ENCODE measurements around the gene CHI3L2.

The CHI3L2 gene, protein sequence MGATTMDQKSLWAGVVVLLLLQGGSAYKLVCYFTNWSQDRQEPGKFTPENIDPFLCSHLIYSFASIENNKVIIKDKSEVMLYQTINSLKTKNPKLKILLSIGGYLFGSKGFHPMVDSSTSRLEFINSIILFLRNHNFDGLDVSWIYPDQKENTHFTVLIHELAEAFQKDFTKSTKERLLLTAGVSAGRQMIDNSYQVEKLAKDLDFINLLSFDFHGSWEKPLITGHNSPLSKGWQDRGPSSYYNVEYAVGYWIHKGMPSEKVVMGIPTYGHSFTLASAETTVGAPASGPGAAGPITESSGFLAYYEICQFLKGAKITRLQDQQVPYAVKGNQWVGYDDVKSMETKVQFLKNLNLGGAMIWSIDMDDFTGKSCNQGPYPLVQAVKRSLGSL

DNA sequence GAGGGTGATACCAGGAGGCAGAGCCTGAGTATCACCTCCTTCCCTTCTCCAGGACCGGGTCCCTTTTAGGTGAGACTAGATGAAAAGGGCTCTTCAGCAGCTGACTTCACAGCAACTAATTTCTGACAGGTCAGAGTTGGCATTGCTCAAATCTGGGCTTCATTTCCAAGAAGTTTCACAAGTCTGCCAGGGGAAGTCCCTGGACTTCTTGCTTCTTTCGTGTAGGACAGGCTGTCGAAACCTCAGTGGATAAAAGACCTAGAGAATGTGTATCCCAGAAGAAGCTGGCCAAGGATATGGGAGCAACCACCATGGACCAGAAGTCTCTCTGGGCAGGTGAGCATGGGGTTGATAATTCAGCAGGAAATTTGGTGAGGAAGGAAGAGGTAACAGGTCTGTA is at the start of gene CHI3L2:
Gene CHI3L2 (plus strand): TSS at position 280 of the 400 bp plus-strand sequence. CDS start 17 bp downstream, at position 297.
- H3K4me1 ChIP-seq = peaks cover 11% of the 10 kb centered on the region

DNA sequence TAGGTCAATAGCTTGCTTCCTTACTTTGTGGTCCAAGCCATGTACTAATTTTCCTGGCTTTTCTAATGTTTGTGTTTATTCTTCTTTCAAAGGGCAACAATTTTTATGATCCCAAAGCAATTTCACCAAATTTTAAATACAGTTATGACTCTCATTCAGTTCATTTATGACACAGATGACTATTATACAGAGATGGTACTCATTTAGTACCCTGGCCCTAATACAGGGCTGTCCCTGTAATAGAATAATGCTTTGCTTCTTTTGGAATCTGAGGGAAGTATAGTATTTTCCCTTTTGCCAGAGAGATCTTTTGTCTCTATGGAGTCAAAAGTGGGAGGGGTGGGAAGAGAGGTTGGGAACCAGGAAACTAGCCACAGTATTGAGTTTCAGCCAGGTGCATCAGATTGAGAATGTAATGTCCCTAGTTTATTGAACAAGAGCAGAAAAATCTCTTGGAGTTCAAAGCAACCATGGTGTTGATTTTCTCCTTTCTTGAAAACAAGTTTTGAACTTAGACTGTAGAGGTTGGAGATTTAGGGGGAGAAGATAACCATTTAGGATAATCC is 47.5 kb upstream of the CHI3L2 start:
- no peaks in the 10 kb centered on the region for H4K20me1 ChIP-seq
- H3K36me3 ChIP-seq = peaks cover 63% of the 10 kb centered on the region
- no peak overlapping the region for H3K27ac ChIP-seq

More for the DNA sequence above, at the start of gene CHI3L2:
- Histone ChIP-seq H3K9me3 (no peaks in the 10 kb centered on the region), H3K4me2 (no peak within 1 kb of the TSS), H3K27ac (no peak within 1 kb of the TSS), H3K36me3 (no peaks in the 10 kb centered on the region), H3K9ac (no peak within 1 kb of the TSS), H3K27me3 (no peaks in the 10 kb centered on the region), H3K4me3 (no peak within 1 kb of the TSS), H4K20me1 (no peaks in the 10 kb centered on the region)
- TF ChIP-seq Cebpa-rat (IDR thresholded peaks at IDR 0.05) = no peak

DNA sequence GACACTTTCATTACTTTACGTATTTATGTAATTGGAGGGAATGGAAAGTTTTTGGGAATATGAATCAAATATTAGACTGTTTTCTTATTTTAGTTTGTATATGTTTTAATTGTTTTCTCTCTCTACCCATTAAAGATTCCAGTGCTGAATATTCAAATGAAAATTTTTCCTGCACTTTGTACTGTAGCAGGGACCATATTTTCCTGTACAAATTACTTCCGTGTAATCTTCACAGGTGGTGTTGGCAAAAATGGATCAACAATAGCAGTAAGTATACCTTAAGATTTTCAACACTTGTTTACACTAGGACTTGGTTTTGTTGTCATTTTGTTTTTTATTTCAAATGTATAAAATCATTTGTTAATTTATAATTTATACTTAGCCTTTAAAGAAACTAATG is 45.5 kb upstream of the CHI3L2 start:
- H3K9me3 ChIP-seq = no peaks in the 10 kb centered on the region
- H3K4me3 ChIP-seq = no peak overlapping the region
- peaks cover 71% of the 10 kb centered on the region for H3K36me3 ChIP-seq
- TF ChIP-seq Cebpa-rat (IDR thresholded peaks at IDR 0.05) = no peak
- H3K27me3 ChIP-seq = no peaks in the 10 kb centered on the region
- no peaks in the 10 kb centered on the region for H4K20me1 ChIP-seq
- H3K4me1 ChIP-seq = no peaks in the 10 kb centered on the region
- H3K27ac ChIP-seq = no peak overlapping the region
- no peak overlapping the region for H3K9ac ChIP-seq
- H3K4me2 ChIP-seq = no peak overlapping the region

More for the DNA sequence above, 47.5 kb upstream of the CHI3L2 start:
- no peaks in the 10 kb centered on the region for H3K4me1 ChIP-seq
- H3K4me2 ChIP-seq = no peak overlapping the region
- no peak overlapping the region for H3K9ac ChIP-seq
- H3K4me3 ChIP-seq = no peak overlapping the region
- H3K9me3 ChIP-seq = no peaks in the 10 kb centered on the region
- no peak for TF ChIP-seq Cebpa-rat (IDR thresholded peaks at IDR 0.05)
- H3K27me3 ChIP-seq = no peaks in the 10 kb centered on the region

DNA sequence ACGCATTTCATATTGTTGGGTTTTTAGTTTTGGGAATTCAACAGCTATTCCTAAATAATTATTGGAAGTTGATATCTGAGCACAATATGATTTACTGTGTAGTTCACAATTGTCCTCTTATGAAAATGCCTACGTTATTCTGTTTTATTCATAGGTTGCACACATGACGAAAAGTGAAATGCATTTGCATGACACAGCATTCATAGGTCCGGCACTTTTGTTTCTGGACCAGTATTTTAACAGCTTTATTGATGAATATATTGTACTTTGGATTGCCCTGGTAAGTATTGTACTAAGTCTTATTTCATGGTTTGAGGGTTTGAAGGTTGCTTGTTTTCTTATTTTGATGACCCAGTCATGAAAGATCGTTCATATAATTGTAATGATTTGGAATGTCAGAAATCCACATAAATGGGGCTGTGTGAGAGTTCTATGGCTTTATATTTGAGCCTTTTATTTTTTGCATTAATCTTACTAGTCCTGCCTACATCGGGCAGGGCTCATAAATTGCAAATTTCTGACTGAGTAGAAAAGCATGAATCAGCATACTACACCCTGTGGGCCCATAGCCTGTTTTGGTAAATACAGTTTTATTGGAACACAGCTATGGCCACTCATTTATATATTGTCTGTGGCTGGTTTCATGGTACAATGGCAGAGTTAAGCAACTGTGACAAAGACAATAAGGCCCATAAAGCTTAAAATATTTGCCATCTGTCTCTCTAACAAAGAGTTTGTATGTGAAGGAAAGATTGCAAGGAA is 44.0 kb upstream of the CHI3L2 start:
- Histone ChIP-seq H4K20me1 (no peaks in the 10 kb centered on the region), H3K27ac (no peak overlapping the region)

DNA sequence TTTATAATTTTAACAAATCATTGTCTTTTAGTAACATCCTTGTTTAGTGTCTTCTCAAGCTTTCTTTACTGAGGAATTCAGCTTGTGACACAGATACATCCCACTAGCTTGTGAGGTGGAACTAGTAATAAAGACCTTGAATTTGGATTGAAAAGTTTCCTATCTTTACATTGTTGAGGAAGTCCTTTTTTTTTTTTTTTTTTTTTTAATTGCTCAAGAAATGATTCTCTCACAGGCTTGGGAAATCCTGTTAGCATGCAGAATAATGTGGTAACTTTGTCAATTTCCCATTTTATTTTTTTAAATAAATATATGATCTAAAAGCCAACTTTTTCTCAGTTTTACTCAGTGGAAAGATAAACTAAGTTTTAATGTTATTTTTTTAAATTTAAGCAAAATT is 42.9 kb upstream of the CHI3L2 start:
- no peak overlapping the region for H3K4me2 ChIP-seq
- no peaks in the 10 kb centered on the region for H3K27me3 ChIP-seq
- no peak overlapping the region for H3K4me3 ChIP-seq
- peaks cover 76% of the 10 kb centered on the region for H3K36me3 ChIP-seq
- no peak for TF ChIP-seq Cebpa-rat (IDR thresholded peaks at IDR 0.05)
- H3K27ac ChIP-seq = no peak overlapping the region
- no peaks in the 10 kb centered on the region for H4K20me1 ChIP-seq
- H3K9me3 ChIP-seq = no peaks in the 10 kb centered on the region
- no peak overlapping the region for H3K9ac ChIP-seq
- H3K4me1 ChIP-seq = no peaks in the 10 kb centered on the region

More for the DNA sequence above, 44.0 kb upstream of the CHI3L2 start:
- H3K4me3 ChIP-seq = no peak overlapping the region
- no peak for TF ChIP-seq Cebpa-rat (IDR thresholded peaks at IDR 0.05)
- H3K27me3 ChIP-seq = no peaks in the 10 kb centered on the region
- H3K9me3 ChIP-seq = no peaks in the 10 kb centered on the region
- no peak overlapping the region for H3K4me2 ChIP-seq
- H3K4me1 ChIP-seq = no peaks in the 10 kb centered on the region
- peaks cover 75% of the 10 kb centered on the region for H3K36me3 ChIP-seq
- H3K9ac ChIP-seq = no peak overlapping the region

DNA sequence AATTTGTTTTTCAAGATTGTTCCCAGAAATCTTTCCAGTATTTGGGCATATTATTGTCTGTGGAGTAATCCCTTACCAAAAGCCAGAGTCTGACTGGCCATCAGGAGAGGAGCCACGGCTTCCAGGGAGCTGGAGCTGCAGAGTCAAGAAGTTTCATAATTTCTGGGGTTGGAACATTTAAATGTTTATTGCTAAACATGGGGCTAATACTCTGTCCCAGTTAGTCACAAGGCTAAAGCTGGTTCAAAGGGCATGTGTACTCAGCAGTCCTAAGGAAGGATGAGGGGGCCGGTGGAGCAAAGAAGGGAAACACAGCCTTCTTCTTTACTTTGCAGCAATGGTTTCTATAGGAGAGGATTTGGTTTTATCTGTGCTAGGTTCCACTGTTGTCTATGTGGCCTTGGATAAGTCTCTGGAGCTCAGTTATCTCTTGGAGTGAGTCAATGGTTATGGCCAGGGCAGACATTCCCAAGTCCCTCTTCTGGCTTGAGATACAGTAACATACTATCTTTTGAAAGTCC is 36.5 kb upstream of the CHI3L2 start:
- no peaks in the 10 kb centered on the region for H3K9me3 ChIP-seq
- H3K4me2 ChIP-seq = no peak overlapping the region
- H3K36me3 ChIP-seq = peaks cover 83% of the 10 kb centered on the region
- no peak overlapping the region for H3K27ac ChIP-seq
- H3K9ac ChIP-seq = no peak overlapping the region
- no peaks in the 10 kb centered on the region for H4K20me1 ChIP-seq
- TF ChIP-seq Cebpa-rat (IDR thresholded peaks at IDR 0.05) = no peak
- no peaks in the 10 kb centered on the region for H3K27me3 ChIP-seq
- no peak overlapping the region for H3K4me3 ChIP-seq
- H3K4me1 ChIP-seq = peaks cover 13% of the 10 kb centered on the region

DNA sequence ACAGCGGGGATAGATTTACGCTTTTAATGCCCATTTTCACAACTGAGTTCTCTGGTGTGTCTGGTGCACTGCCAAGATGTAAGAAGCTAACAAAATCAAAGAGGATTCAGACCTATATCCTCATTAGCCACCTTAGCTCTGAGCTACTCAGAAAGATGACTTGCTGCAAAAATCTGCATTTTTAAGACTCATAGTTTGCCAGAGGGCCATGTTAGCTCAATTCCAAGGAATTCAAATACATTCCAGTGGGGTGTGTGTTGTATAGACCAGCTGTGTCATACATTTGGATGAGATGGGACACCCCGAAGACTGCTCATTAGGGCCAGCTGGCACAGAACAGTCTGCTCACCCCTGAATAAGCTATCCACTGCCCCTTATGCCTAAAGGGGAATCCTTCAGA is 36.0 kb upstream of the CHI3L2 start:
- H3K4me1 ChIP-seq = peaks cover 13% of the 10 kb centered on the region
- no peaks in the 10 kb centered on the region for H3K9me3 ChIP-seq
- H3K9ac ChIP-seq = no peak overlapping the region
- no peak for TF ChIP-seq Cebpa-rat (IDR thresholded peaks at IDR 0.05)
- H4K20me1 ChIP-seq = no peaks in the 10 kb centered on the region
- no peak overlapping the region for H3K27ac ChIP-seq
- H3K4me2 ChIP-seq = no peak overlapping the region
- H3K4me3 ChIP-seq = no peak overlapping the region
- H3K36me3 ChIP-seq = peaks cover 83% of the 10 kb centered on the region
- H3K27me3 ChIP-seq = no peaks in the 10 kb centered on the region

DNA sequence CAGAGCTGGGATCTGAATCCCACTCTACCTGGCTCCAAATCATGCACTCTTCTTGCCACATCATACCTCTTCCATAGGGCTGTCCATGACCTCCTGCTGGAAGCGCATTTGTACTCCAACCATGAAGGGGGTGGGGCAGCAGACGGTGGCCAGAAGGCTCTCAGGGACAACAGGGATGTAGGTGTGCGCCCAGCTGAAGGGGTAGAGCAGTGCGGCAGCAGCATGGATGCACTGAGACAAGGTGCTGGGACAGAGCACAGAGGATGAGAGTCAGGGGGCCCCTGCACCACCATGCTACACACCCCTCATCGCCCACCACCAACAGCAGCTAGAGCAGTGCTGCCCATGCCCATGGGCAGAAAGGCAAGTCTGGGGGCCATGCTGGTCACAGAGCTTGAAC is 35.4 kb upstream of the CHI3L2 start:
- H3K27ac ChIP-seq = no peak overlapping the region
- H3K36me3 ChIP-seq = peaks cover 83% of the 10 kb centered on the region
- no peaks in the 10 kb centered on the region for H3K27me3 ChIP-seq
- no peak for TF ChIP-seq Cebpa-rat (IDR thresholded peaks at IDR 0.05)
- H3K4me1 ChIP-seq = peaks cover 13% of the 10 kb centered on the region
- H3K4me2 ChIP-seq = no peak overlapping the region
- H3K9ac ChIP-seq = no peak overlapping the region
- no peaks in the 10 kb centered on the region for H3K9me3 ChIP-seq
- no peaks in the 10 kb centered on the region for H4K20me1 ChIP-seq
- no peak overlapping the region for H3K4me3 ChIP-seq

DNA sequence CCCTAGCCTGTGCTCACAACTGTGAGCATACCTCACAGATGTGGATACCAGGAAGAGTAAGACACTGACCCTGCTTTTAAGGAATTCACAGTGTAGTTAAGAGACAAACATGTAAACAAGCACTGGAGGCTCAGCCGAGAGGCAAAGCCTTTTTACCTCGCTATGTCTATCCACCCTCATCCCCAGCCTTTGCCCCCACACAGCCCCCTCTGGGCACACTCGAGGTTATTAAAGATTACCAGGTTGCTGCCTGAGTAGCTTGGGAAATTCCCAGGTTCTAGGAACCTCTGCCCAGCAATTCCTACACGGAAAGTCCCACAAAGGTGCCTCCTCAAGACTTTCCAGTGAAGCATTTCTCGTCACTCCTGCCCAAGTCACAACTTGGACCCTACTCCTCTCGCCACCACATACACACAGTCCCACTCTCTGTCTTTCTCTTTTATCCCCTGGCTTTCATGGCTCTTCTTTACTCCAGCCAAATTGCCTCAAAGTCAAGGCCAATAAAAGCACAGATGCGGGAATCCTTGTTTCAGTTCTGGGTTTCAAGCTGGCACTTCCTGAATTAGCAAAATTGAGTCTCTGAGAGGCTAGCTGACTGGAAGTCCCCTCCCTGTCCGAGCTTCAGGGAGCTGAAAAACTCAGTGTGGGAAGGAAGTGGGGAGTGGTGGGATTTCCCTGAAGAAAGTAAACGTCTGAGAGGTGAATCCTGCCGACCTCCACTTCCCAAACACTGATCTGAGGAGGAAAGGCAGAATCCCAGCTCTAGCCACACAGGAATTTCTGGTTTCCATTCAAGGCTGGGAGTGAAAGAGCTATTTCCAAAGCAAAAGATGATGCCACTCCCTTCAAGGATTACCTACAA is 34.6 kb upstream of the CHI3L2 start:
- Histone ChIP-seq H3K4me3 (no peak overlapping the region), H3K27ac (0 out of 2 replicates have a peak overlapping the region, but pooled peaks have one; percentile 43), H3K9me3 (no peaks in the 10 kb centered on the region), H3K36me3 (peaks cover 82% of the 10 kb centered on the region), H3K4me1 (peaks cover 16% of the 10 kb centered on the region), H3K4me2 (peak overlapping the region; percentile 19), H4K20me1 (no peaks in the 10 kb centered on the region), H3K9ac (no peak overlapping the region), H3K27me3 (no peaks in the 10 kb centered on the region)
- no peak for TF ChIP-seq Cebpa-rat (IDR thresholded peaks at IDR 0.05)
